ENCODE results near the gene SVOP. TPM values are rescaled to one million over a fixed set of nuclear protein-coding genes. Genes with fewer than 3 reads are reported as not detected.

Gene SVOP
- total RNA-seq, 6 experiments from 2014 or later: not detected

- H3K36me3 ChIP-seq: no peaks in the 10 kb centered on the region
- intact Hi-C loops (cut with DNase I): no loop called here
- no peak for TF ChIP-seq CTCF (IDR thresholded peaks at IDR 0.05)
- no peak for TF ChIP-seq POLR2A (IDR thresholded peaks at IDR 0.05)
- H3K9me3 ChIP-seq: no peaks in the 10 kb centered on the region
- no peak for ATAC-seq
- no peak overlapping the region for H3K27ac ChIP-seq
- H3K27me3 ChIP-seq: no peaks in the 10 kb centered on the region
- no peaks in the 10 kb centered on the region for H3K4me1 ChIP-seq
- DNase-seq: no peak
- no peak overlapping the region for H3K4me3 ChIP-seq
- WGBS (ENCODE audit: insufficient coverage, low coverage, low lambda C conversion rate, missing lambda C conversion rate): 91% methylated on average over 1 of the region's 1 CpG
Measured at GRCh38 chr12:108965886-108966285, 55.0 kb downstream of the SVOP start.

GRCh38 chr12:108964371-108965352 lies 56.2 kb downstream of the SVOP start:
- DNase-seq (no peak), ATAC-seq (no peak)
- Histone ChIP-seq H3K9me3 (no peaks in the 10 kb centered on the region), H3K4me1 (no peaks in the 10 kb centered on the region), H3K27me3 (no peaks in the 10 kb centered on the region), H3K36me3 (no peaks in the 10 kb centered on the region), H3K4me3 (no peak overlapping the region), H3K27ac (no peak overlapping the region)
- intact Hi-C loops (cut with DNase I): no loop called here
- TF ChIP-seq POLR2A (IDR thresholded peaks at IDR 0.05) (no peak), CTCF (IDR thresholded peaks at IDR 0.05) (no peak)
- WGBS (ENCODE audit: insufficient coverage, low coverage, low lambda C conversion rate, missing lambda C conversion rate): 52% methylated on average over 6 of the region's 8 CpGs

GRCh38 chr12:108962256-108962655 lies 58.6 kb downstream of the SVOP start:
- no peak for TF ChIP-seq POLR2A (IDR thresholded peaks at IDR 0.05)
- TF ChIP-seq CTCF (IDR thresholded peaks at IDR 0.05): no peak
- Histone ChIP-seq H3K4me3 (no peak overlapping the region), H3K27me3 (no peaks in the 10 kb centered on the region), H3K4me1 (no peaks in the 10 kb centered on the region), H3K27ac (no peak overlapping the region), H3K9me3 (no peaks in the 10 kb centered on the region), H3K36me3 (no peaks in the 10 kb centered on the region)
- no peak for ATAC-seq
- WGBS (ENCODE audit: insufficient coverage, low coverage, low lambda C conversion rate, missing lambda C conversion rate): 76% methylated on average over 4 of the region's 4 CpGs
- DNase-seq: no peak
- intact Hi-C loops (cut with DNase I): no loop called here

- intact Hi-C loops (cut with DNase I): no loop called here
Measured at GRCh38 chr12:108959748-108960655, 60.9 kb downstream of the SVOP start.

More at GRCh38 chr12:108959748-108960655, 60.9 kb downstream of the SVOP start:
- TF ChIP-seq POLR2A (IDR thresholded peaks at IDR 0.05) (no peak), CTCF (IDR thresholded peaks at IDR 0.05) (no peak)
- no peaks in the 10 kb centered on the region for H3K27me3 ChIP-seq
- no peaks in the 10 kb centered on the region for H3K36me3 ChIP-seq
- no peaks in the 10 kb centered on the region for H3K9me3 ChIP-seq
- no peak overlapping the region for H3K4me3 ChIP-seq
- ATAC-seq (no peak), DNase-seq (no peak)
- H3K4me1 ChIP-seq: no peaks in the 10 kb centered on the region
- no peak overlapping the region for H3K27ac ChIP-seq
- WGBS (ENCODE audit: insufficient coverage, low coverage, low lambda C conversion rate, missing lambda C conversion rate): 75% methylated on average over 11 of the region's 11 CpGs
